PFSK-1 (cell line): ENCODE data around the gene MISP.

Experiments
- FOXP2 ChIP-seq: optimal IDR thresholded peaks from 2 replicates; pipeline ENCODE3; 2011; ENCODE audit warnings: borderline replicate concordance, control low read depth, inconsistent platforms; ENCODE audit not compliant: insufficient read depth; ENCODE audit errors: extremely low read length, extremely low read depth
- POLR2AphosphoS5 ChIP-seq: IDR thresholded peaks from 2 replicates; pipeline ENCODE4 v1.6.1; 2012; ENCODE audit warnings: low read depth, mild to moderate bottlenecking, control low read depth, low read length, moderate library complexity
- REST ChIP-seq, 2 experiments: IDR thresholded peaks; 2 replicates each; pipeline versions ENCODE4 v1.6.1 to v1.8.0; 2011 to 2012; ENCODE audit warnings: low read depth in 2 of 2, low read length in 2 of 2, control low read depth in 1 of 2, inconsistent platforms in 1 of 2, mild to moderate bottlenecking in 1 of 2, moderate library complexity in 1 of 2; ENCODE audit not compliant: insufficient read depth in 1 of 2
- SIN3A ChIP-seq: IDR thresholded peaks from 2 replicates; pipeline ENCODE4 v1.6.1; 2012; ENCODE audit warnings: mild to moderate bottlenecking, low read length, moderate library complexity, borderline replicate concordance; ENCODE audit not compliant: insufficient read depth
- TAF1 ChIP-seq: IDR thresholded peaks from 2 replicates; pipeline ENCODE4 v1.6.1; 2012; ENCODE audit warnings: low read length, control low read depth, borderline replicate concordance; ENCODE audit not compliant: insufficient read depth

GRCh38 chr19:732148-733069 lies 18.5 kb upstream of the MISP start:
- TF ChIP-seq REST (IDR thresholded peaks at IDR 0.05; ENCODE audit: insufficient read depth in 1 of 2, low read depth in 2 of 2, low read length in 2 of 2) = no peak
- no peak for TF ChIP-seq POLR2AphosphoS5
- TF ChIP-seq FOXP2 = no peak
- no peak for TF ChIP-seq TAF1
- no peak for TF ChIP-seq SIN3A
